Ascending aorta (tissue), 2 donors: Measurements from ENCODE around the gene MPZ. TPM values are rescaled to one million over a fixed set of nuclear protein-coding genes. Genes with fewer than 3 reads are reported as not detected.
A peak's percentile ranks its signal among the peaks of the same experiment; 100 is the strongest.

ENCODE experiments used
- DNase-seq, 2 donors: peaks; one replicate each; pipeline ENCODE4 v3.0.0-alpha.2; 2019; ENCODE audit warnings: low spot score in 2 of 2
- H3K27ac ChIP-seq, 2 donors: fragments of 200-600 bp; sonication (generic); one replicate each; pipeline ENCODE4 v1.5.1; 2016 to 2017; ENCODE audit warnings: mild to moderate bottlenecking in 1 of 2
- H3K27me3 ChIP-seq: fragments of 200-600 bp; sonication (generic); one replicate; pipeline ENCODE4 v1.5.1; 2017
- H3K36me3 ChIP-seq, 2 donors: fragments of 200-600 bp; sonication (generic); one replicate each; pipeline ENCODE4 v1.5.1; 2016
- H3K4me1 ChIP-seq, 2 donors: fragments of 200-600 bp; sonication (generic); one replicate each; pipeline ENCODE4 v1.5.1; 2016 to 2017; ENCODE audit warnings: mild to moderate bottlenecking in 1 of 2
- H3K4me3 ChIP-seq, 2 donors: fragments of 200-600 bp; sonication (generic); one replicate each; pipeline ENCODE4 v1.5.1; 2016 to 2017; ENCODE audit warnings: mild to moderate bottlenecking in 1 of 2
- H3K9me3 ChIP-seq, 2 donors: fragments of 200-600 bp; sonication (generic); one replicate each; pipeline ENCODE4 v1.5.1; 2016
- CTCF ChIP-seq, 3 experiments: fragments of 200-600 bp in 2 of 3; fragments of 450-650 bp in 1 of 3; sonication (generic) in 2 of 3; IDR thresholded peaks; one replicate each; pipeline ENCODE4 v1.5.1; 2016 to 2019; ENCODE audit warnings: antibody characterized with exemption in 3 of 3, mild to moderate bottlenecking in 1 of 3, moderate library complexity in 1 of 3
- intact Hi-C: fragments of 100-400 bp; cut with DNase I; formaldehyde crosslinking; loops from one replicate; pipeline ENCODE4 v1.15.1; 2023
- total RNA-seq: library from RNA; depleted of rRNA; stranded (reverse); fragments of >200 nt; gene quantifications from one replicate; pipeline ENCODE4 v1.1.0, GENCODE V29; 2016

MPZ gene
- total RNA-seq, 1 donor from 2014 or later: 2.4 TPM

- peaks cover 0 to 6% of the 10 kb centered on the region in 2 donors for H3K4me1 ChIP-seq
- H3K27me3 ChIP-seq: no peaks in the 10 kb centered on the region
- H3K4me3 ChIP-seq: peak within 1 kb of the TSS; percentile 77 to 81
- H3K9me3 ChIP-seq: no peaks in the 10 kb centered on the region
- peaks cover 0 to 5% of the 10 kb centered on the region in 2 donors for H3K36me3 ChIP-seq
- no peak for TF ChIP-seq CTCF (IDR thresholded peaks at IDR 0.05)
- DNase-seq: peak; percentile 45 to 95
- peak within 1 kb of the TSS; percentile 87 to 95 for H3K27ac ChIP-seq
- intact Hi-C loops: loop anchor here (2.0 to 10.0 kb wide), 4 partner anchors 53 to 450 kb away; partner anchors contain the start of genes ATF6, CFAP126 and TOMM40L
These were observed 4.6 kb upstream of the MPZ start, which contains the start of gene SDHC for GRCh38 chr1:161314201-161314981. TSS of gene SDHC (plus strand) at chr1:161314381. CDS start at chr1:161314406, 25 bp downstream.

DNA sequence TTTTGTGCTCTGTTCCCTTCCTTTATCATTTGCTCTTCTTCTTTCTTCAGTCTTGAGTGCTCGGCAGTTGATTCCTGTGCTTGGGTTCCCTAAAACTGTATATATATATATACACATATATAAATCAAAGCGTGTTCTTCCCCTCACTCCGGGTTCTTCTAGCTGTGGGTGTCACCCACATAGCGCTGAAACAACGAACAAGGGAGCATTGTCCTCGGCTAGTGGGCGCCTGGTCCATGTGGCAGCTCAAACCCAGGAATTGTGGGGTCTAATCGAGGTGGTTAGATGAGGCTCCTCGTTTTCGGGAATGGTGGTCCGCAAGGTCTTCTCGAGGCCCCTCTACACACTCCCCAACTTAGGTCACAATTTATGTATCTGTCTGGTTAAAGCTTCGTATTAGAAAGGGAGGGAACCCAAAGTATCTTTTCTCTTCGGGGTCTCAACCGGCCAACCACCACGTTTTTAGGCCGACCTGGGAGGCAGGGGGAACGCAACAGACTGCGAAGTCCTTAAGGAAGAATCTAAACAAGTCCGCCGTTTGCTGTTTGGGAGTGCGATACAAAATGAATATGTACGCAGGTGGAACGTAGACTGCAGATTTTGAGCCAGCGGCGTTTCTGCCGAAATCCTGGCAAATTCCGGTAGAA lies 3.9 kb upstream of the MPZ start:
- Histone ChIP-seq H3K36me3 (peaks cover 0 to 2% of the 10 kb centered on the region in 2 donors), H3K9me3 (no peaks in the 10 kb centered on the region), H3K27me3 (no peaks in the 10 kb centered on the region), H3K4me1 (peaks cover 0 to 6% of the 10 kb centered on the region in 2 donors), H3K4me3 (peak overlapping the region; percentile 77 to 81), H3K27ac (peak overlapping the region; percentile 87 to 95)
- DNase-seq: no peak
- intact Hi-C loops: loop anchor here (2.0 to 10.0 kb wide), 4 partner anchors 54 to 451 kb away; partner anchors contain the start of genes ATF6, CFAP126 and TOMM40L
- no peak for TF ChIP-seq CTCF (IDR thresholded peaks at IDR 0.05)

DNA sequence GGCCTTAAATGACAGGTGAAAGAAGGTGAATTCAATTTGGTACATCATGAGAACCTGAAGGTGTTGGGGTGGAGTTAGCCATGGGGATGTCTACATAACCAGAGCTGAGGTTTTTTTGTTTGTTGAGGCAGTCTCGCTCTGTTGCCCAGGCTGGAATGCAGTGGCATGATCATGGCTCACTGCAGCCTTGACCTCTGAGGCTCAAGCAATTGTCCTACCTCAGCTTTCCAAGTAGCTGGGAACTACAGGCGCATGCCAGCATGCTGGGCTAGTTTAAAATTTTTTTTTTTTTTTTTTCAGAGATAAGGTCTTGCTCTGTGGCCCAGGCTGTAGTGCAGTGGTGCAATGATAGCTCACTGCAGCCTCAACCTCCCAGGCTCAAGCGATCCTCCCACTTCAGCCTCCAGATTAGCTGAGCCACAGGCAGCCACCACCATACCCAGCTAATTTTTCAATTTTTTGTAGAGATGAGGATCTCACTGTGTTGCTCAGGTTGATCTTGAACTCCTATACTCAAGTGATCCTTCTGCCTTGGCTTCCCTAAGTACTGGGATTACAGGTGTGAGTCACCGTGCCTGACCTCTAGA lies 1.9 kb upstream of the MPZ start:
- DNase-seq: no peak
- TF ChIP-seq CTCF (IDR thresholded peaks at IDR 0.05): no peak
- H3K36me3 ChIP-seq: no peaks in the 10 kb centered on the region
- H3K4me1 ChIP-seq: peaks cover 0 to 6% of the 10 kb centered on the region in 2 donors
- H3K4me3 ChIP-seq: no peak overlapping the region
- H3K9me3 ChIP-seq: no peaks in the 10 kb centered on the region
- H3K27me3 ChIP-seq: no peaks in the 10 kb centered on the region
- no peak overlapping the region for H3K27ac ChIP-seq
- intact Hi-C loops: loop anchor here (5.0 to 10.0 kb wide), 3 partner anchors 56 to 453 kb away; partner anchors contain the start of genes ATF6 and CFAP126

GRCh38 chr1:161307892-161308638 lies 1.7 kb downstream of the MPZ start:
- no peak for DNase-seq
- H3K4me3 ChIP-seq: no peak overlapping the region
- no peak overlapping the region for H3K27ac ChIP-seq
- no peaks in the 10 kb centered on the region for H3K27me3 ChIP-seq
- no peaks in the 10 kb centered on the region for H3K9me3 ChIP-seq
- no peak for TF ChIP-seq CTCF (IDR thresholded peaks at IDR 0.05)
- intact Hi-C loops: no loop called here
- H3K4me1 ChIP-seq: peaks cover 0 to 9% of the 10 kb centered on the region in 2 donors
- no peaks in the 10 kb centered on the region for H3K36me3 ChIP-seq

- Histone ChIP-seq H3K9me3 (no peaks in the 10 kb centered on the region), H3K27me3 (no peaks in the 10 kb centered on the region), H3K4me1 (peaks cover 0 to 9% of the 10 kb centered on the region in 2 donors), H3K27ac (no peak overlapping the region), H3K4me3 (no peak overlapping the region), H3K36me3 (no peaks in the 10 kb centered on the region)
- intact Hi-C loops: no loop called here
- TF ChIP-seq CTCF (IDR thresholded peaks at IDR 0.05): no peak
- no peak for DNase-seq
These were observed 2.5 kb downstream of the MPZ start for GRCh38 chr1:161307230-161307768.
